OCI-LY1 (cell line): Measurements from ENCODE around the gene RYR3.

Source experiments
- CTCF ChIP-seq: fragments of 200-600 bp; sonication (generic), shearing (Covaris generic); IDR thresholded peaks from 2 replicates; pipeline ENCODE4 v1.5.1; 2017; ENCODE audit warnings: mild to moderate bottlenecking, antibody characterized with exemption, low read length, moderate library complexity, mixed read lengths
- EZH2 ChIP-seq: fragments of 200-600 bp; sonication (generic), shearing (Covaris generic); IDR thresholded peaks from 2 replicates; pipeline ENCODE4 v1.8.0; 2017; ENCODE audit warnings: borderline replicate concordance, mixed run types, mild to moderate bottlenecking, antibody characterized with exemption, low read length, moderate library complexity, mixed read lengths

GRCh38 chr15:33313491-33313890 lies 2.7 kb downstream of the RYR3 start:
- TF ChIP-seq CTCF (no peak), EZH2 (no peak)
